Posterior cingulate gyrus (tissue), 11 donors: Measurements from ENCODE around the gene C17orf58.
"Not testable (repeated sequence)": the region's sequence is repeated elsewhere in the genome, so short reads cannot be mapped to it uniquely, and the experiment has no call there.

Source experiments
- DNase-seq, 10 donors: peaks; one replicate each; pipeline versions ENCODE4 v3.0.0 to v3.0.0-alpha.2; 2020 to 2021; ENCODE audit warnings: mixed read lengths in 3 of 10
- intact Hi-C: fragments of 100-400 bp; cut with DNase I; formaldehyde crosslinking; loops from one replicate; pipeline ENCODE4 v1.15.1; 2023

C17orf58 gene

DNA sequence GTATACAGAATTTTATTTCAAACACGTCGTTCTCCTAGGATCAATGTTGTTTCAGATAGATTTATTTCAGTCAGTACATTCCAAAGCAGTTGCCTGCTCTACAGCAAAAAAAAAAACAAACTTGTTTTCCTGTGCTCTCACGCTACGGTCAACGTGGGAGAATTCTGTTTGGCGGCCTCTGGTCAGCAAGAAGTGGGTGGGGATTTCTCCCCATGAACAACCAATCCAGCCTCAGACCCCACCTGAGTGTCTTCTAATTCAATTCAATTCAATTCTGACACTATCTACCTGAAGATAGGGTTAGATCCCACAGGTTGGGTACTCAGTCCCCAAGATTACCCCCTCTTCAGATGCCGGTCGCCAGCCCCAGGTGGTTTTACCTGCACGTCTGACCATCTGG is 22.1 kb downstream of the C17orf58 start:
- intact Hi-C loops = no loop called here
- peak in 1 of 10 donors; percentile 14 for DNase-seq

DNA sequence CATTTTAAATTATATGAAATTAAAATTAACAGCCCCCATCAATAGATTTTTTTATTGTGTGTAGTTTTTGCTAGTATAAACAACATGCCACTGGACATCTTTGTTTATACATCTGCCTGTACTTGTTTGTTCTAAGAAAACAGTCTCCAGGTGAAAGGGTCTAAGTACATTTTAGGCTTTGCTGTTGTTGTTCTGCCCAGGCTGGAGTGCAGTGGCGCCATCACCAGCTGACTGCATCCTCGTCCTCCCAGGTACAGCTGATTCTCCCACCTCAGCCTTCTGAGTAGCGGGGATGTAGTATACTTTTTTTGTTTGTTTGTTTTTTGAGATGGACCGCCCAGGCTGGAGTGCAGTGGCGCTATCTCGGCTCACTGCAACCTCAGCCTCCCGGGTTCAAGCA is 25.5 kb downstream of the C17orf58 start:
- DNase-seq = peak in 2 of 10 donors; percentile 9 to 52
- intact Hi-C loops = no loop called here

DNA sequence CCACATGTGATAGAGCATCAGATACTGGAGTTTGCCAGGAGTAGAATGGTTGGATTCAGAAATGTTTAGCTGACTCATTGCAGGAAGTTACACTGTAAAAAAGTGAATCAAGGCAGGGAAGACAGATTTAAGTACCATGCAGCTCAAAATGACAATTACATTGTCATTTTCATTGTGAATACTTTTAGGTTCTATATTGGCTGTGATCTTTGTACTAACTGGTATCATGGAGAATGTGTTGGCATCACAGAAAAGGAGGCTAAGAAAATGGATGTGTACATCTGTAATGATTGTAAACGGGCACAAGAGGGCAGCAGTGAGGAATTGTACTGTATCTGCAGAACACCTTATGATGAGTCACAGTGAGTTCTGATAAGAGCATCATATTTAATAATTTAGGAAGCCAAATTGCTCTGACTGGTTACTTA is 33.1 kb downstream of the C17orf58 start:
- intact Hi-C loops = not testable (repeated sequence)
- peak in 6 of 10 donors; percentile 35 to 75 (median 60) for DNase-seq

DNA sequence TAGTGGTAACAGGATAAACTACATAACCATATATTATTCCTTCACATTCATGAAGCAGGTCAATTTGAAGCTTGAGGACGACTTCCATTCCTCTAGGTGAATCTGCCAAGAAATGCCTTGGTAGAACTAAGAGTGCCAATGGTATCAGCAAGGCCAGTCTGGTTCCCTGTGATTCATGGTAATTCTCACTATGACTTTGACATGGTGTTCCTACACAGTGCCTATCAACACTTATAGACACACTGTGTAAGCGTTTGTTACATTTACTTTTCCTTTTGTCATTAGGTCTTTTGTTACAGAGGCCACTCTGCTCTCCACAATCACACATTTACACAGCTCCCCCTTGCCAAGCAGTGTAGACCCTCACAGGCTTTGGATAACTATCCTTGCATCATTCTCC is 34.1 kb downstream of the C17orf58 start:
- intact Hi-C loops, DNase-seq: not testable (repeated sequence)

DNA sequence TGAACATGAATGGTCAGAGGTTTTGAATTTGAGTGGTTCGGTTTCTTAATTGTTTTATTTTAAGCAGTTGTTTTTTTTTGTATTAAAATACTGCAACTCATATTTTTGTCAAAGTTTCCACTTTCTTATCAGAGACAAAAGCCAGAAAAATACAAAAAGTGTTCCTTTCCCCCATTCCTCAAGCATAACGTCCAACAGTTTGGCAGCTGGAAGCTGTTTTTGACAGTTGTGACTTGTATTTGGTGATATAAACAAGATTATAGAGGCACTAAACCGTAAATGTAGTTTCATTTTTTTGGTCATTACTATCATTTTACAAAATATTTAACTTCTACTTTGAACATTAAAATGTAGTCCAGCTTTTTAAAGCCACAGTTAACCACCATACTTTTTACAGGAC is 36.0 kb downstream of the C17orf58 start:
- intact Hi-C loops, DNase-seq: not testable (repeated sequence)

DNA sequence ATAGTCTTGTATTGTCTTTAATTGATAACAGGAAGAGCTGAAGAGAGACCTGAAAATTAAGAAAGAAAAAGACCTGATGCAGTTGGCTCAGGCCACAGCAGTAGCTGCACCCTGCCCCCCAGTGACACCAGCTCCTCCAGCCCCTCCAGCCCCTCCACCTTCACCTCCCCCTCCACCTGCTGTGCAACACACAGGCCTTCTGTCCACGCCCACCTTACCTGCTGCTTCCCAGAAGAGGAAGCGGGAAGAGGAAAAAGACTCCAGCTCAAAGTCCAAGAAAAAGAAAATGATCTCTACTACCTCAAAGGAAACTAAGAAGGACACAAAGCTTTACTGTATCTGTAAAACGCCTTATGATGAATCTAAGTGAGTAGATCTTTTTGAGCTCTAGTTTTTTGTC is 36.8 kb downstream of the C17orf58 start:
- intact Hi-C loops = no loop called here
- no peak for DNase-seq

DNA sequence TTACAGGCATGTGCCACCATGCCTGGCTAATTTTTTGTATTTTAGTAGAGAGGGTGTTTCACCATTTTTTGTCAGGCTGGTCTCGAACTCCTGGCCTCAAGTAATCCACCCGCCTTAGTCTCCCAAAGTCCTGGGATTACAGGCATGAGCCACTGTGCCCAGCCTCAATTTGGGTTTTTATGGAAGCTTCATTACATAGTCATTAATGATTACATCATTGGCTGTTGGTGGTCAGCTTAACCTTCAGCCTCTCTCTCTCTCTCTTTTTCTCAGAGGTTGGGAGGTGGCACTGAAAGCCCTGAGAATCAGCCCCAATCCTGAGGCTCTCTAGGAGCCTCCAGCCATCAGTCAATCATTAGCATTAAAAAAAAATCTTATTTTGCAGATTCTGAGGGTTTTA is 45.3 kb downstream of the C17orf58 start:
- intact Hi-C loops = no loop called here
- no peak for DNase-seq

DNA sequence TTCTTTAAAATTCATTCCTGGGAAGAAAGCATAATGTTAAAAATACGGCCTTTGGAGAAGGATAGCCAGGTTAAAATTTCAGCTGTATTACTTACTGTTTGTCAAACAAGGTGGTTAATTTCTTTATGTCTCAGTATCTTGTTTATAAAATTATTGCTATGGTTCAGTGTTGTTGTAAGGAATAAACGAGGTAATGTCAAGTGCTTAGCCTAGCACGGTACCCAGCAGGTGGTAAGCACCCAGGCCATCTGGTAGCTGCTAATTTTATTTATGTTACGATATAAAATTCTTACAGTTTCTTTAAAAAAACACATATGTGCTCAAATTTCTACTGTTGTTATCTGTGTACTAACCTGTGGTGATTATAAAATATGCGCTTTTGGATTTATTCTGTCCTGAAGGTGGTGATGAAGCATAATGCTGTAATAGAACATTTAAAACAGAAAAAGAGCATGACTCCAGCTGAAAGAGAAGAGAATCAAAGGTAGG is 48.9 kb downstream of the C17orf58 start:
- intact Hi-C loops = no loop called here
- no peak for DNase-seq

DNA sequence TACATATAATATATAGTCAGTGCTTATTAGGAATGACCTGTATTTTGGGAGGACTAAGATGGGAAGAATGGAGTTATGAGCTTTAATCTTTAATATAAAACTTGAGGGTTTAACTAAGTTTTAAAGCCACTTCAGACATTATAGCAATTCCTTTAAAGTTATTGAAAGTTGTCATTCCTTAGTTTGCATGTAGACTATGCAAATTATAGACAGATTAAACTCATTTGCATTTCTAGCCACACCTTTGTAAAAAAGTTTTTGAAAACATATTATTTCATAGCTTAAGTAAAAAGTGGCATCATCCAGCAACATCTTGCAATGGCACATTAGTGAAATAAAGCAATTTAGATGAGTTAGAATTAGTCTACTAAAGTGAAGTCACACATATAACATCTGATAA is 49.8 kb downstream of the C17orf58 start:
- intact Hi-C loops = no loop called here
- no peak for DNase-seq

DNA sequence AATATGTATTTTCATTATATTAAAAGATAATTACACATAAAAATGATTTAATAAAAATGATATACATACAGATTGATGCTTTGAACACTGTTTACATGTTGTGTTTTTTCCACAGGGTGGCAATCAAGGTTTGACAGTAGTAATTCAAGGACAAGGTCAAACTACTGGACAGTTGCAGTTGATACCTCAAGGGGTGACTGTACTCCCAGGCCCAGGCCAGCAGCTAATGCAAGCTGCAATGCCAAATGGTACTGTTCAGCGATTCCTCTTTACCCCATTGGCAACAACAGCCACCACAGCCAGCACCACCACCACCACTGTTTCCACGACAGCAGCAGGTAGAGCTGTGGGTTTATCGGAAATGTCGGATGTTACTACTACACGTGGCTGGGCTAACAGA is 52.2 kb downstream of the C17orf58 start:
- intact Hi-C loops = no loop called here
- no peak for DNase-seq

DNA sequence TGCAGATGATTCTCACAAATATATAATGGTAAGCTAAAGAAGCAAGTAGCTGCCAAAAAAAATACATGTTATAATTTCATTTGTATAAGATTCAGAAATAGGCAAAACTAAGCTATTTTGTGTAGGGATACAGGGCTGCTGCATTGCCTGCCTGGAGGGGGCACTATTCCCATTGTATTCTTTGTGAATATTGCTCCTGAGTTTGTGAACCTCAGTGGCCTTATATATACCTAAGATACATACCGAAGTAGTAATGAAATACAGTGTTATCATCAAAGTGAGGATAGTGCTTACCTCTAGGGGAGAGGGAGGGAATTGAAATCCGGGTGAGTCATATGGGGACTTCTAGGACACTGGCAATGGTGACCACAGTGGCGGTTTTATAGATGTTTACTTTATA is 53.5 kb downstream of the C17orf58 start:
- intact Hi-C loops = no loop called here
- DNase-seq = no peak
